ENCODE measurements around the gene MTHFS.

The MTHFS gene

GRCh38 chr15:79875213-79875612 lies 21.6 kb downstream of the MTHFS start:
- TF ChIP-seq CTCF (IDR thresholded peaks at IDR 0.05), result no peak

GRCh38 chr15:79874242-79874641 lies 22.6 kb downstream of the MTHFS start:
- no peak for TF ChIP-seq CTCF (IDR thresholded peaks at IDR 0.05)

DNA sequence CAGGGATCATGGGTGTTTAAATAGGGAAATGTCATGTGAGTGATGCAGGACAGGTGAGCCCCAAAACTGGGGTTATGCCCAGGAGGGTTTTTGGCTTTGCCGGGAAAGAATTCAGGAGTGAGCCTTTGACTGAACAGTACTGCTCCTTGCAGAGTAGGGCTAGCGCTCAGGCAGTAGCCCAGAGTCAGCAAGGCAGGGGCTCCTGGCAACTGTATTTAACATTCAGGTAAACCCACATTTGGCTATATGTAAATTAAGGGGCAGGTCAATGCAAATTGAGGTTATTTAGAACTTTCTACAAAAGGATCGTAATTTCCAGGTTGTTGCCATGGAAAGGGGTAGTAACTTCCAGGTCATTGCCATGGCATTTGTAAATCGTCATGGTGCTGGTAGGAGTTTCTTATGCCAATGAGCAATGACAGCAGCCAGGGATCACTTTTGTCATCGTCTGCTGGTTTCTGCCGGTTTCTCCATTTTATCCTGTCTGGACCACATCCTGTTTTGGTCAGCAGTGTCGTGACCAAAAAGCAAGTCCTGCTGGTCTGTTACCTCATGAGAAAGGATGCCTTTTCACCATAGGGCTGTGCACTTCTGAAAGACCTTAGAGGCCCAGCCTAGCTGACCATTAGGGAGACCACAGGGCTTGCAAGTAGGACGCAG lies 24.3 kb downstream of the MTHFS start:
- TF ChIP-seq CTCF (IDR thresholded peaks at IDR 0.05), result no peak

DNA sequence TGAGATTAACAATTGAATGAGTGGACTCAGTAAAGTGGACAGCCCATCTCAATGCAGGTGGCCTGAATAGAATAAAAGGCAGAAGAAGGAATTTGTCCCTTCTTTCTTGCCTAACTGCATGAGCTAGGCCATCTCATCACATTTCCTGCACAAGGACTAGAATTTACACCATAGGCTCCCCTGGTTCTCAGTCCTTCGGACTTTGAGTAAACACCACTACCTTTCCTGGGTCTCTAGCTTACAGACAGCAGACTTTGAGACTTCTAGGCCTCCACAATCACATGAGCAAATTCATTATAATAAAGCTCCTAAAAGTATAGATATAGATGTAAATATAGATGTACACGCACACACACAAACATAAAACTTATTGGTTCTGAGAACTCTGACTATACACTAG lies 28.3 kb downstream of the MTHFS start:
- no peak for TF ChIP-seq CTCF (IDR thresholded peaks at IDR 0.05)

- no peak for TF ChIP-seq CTCF (IDR thresholded peaks at IDR 0.05)
Observed at GRCh38 chr15:79863886-79864285, 32.9 kb downstream of the MTHFS start.

DNA sequence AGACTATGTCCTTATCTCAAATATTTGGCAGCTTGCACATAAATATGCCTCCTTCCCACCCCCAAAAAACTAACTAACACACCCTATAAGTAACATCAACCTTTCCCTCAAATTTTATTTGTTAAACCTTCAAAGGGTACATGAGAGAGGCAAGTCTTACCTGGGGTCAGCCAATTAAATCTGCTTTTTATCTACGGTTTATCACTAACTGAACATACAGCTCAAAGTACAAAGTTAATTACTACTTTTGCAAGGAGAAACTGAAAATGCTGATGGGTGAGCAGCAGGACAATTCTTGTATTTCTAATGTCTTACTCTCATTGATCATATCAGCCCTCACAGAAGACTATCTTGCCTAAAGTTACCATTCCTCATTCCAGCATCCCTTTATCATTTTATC lies 34.6 kb downstream of the MTHFS start:
- no peak for TF ChIP-seq CTCF (IDR thresholded peaks at IDR 0.05)

DNA sequence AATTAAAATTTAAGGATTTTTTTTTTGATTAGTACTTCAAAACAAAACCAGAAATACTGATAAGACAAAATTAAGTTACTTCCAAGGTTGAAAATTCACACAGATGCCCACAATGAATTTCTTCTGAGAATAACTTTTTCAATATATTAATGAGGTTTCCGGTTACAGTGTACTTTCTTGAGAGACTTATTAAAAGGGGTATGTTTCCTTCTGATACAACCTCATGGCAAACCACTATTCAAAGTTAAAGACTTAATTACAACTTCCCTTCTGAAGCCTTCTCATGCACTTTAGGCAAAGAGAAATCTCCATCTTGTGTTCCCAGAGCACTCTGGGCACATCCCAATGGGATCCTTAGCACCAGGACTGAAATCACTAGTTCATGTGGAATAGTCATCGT lies 36.2 kb downstream of the MTHFS start:
- TF ChIP-seq CTCF (IDR thresholded peaks at IDR 0.05), result no peak

- peak; percentile 48 for TF ChIP-seq CTCF (IDR thresholded peaks at IDR 0.05)
Observed at GRCh38 chr15:79858469-79858868, 38.3 kb downstream of the MTHFS start.

Data from LNCAP (cell line).